ENCODE measurements around the gene COPS7A. TPM values are rescaled to one million over a fixed set of nuclear protein-coding genes. Genes with fewer than 3 reads are reported as not detected.

Gene COPS7A
- total and polyA plus RNA-seq, 2 donors (not counting 1 experiment from before 2014, with no cell fraction given): 28.3 to 46.0 TPM

GRCh38 chr12:6757028-6757690, 33.3 kb downstream of the COPS7A start:
- ATAC-seq (ENCODE audit: low read depth) (no peak), DNase-seq (no peak)
- Histone ChIP-seq H3K9ac (ENCODE audit: low read length) (no peak overlapping the region), H3K4me1 (ENCODE audit: control insufficient read depth in 2 of 2, insufficient read depth in 2 of 2, low read length in 2 of 2) (peaks cover 12 to 16% of the 10 kb centered on the region in 2 donors), H3K27me3 (replicated peaks in 1 of 4; ENCODE audit: control extremely low read depth in 1 of 4, control insufficient read depth in 3 of 4, insufficient read depth in 4 of 4, low read length in 3 of 4) (no peaks in the 10 kb centered on the region), H3K27ac (ENCODE audit: low read length in 2 of 2) (no peak overlapping the region), H3K79me2 (ENCODE audit: control insufficient read depth, insufficient read depth, low read length) (peaks cover 7% of the 10 kb centered on the region), H3K9me3 (ENCODE audit: control extremely low read depth in 1 of 3, control insufficient read depth in 2 of 3, insufficient read depth in 1 of 3, low read length in 2 of 3) (no peaks in the 10 kb centered on the region), H3K36me3 (replicated peaks in 1 of 2; ENCODE audit: control extremely low read depth in 1 of 2, control insufficient read depth in 1 of 2, extremely low read depth in 1 of 2, insufficient read depth in 2 of 2, low read length in 1 of 2) (no peaks in the 10 kb centered on the region), H4K20me1 (ENCODE audit: control insufficient read depth, insufficient read depth, low read length, poor library complexity, severe bottlenecking) (no peaks in the 10 kb centered on the region), H2AFZ (ENCODE audit: insufficient read depth, low read depth, low read length, poor library complexity, severe bottlenecking) (no peak overlapping the region), H3K4me3 (ENCODE audit: control extremely low read depth in 1 of 5, extremely low read depth in 1 of 5, insufficient read depth in 1 of 5, low read depth in 2 of 5, low read length in 4 of 5) (no peak overlapping the region), H3K4me2 (replicated peaks; ENCODE audit: low read depth, low read length, poor library complexity, severe bottlenecking) (no peak overlapping the region)
- peak overlapping the region; percentile 4 for H3K27ac Mint-ChIP-seq
- H3K4me3 Mint-ChIP-seq: no peak overlapping the region
- TF ChIP-seq EZH2 (IDR thresholded peaks at IDR 0.05; ENCODE audit: borderline replicate concordance, insufficient read depth, low read depth, low read length, poor library complexity, severe bottlenecking) (no peak), CTCF (IDR thresholded peaks at IDR 0.05) (no peak)
- H3K9me3 Mint-ChIP-seq (ENCODE audit: insufficient read depth): no peaks in the 10 kb centered on the region
- H3K4me1 Mint-ChIP-seq: peaks cover 17% of the 10 kb centered on the region
- intact Hi-C loops (cut with micrococcal nuclease): no loop called here
- H3K27me3 Mint-ChIP-seq: peaks cover 8% of the 10 kb centered on the region
- 98% methylated on average over 6 of the region's 8 CpGs for WGBS (ENCODE audit: insufficient coverage)
- CTCF ChIA-PET: interaction anchor here (0.7 to 6.4 kb wide), 6 partner anchors 10 to 26 kb away, joined by 3 to 109 read pairs (median 4); partner anchors contain the start of gene PTMS
- POLR2A ChIA-PET: interaction anchor here (0.7 kb wide), 1 partner anchor 11 kb away, joined by 4 read pairs; no protein-coding TSS in a partner anchor

GRCh38 chr12:6758506-6759095, 34.8 kb downstream of the COPS7A start:
- Histone ChIP-seq H3K36me3 (replicated peaks in 1 of 2; ENCODE audit: control extremely low read depth in 1 of 2, control insufficient read depth in 1 of 2, extremely low read depth in 1 of 2, insufficient read depth in 2 of 2, low read length in 1 of 2) (no peaks in the 10 kb centered on the region), H2AFZ (ENCODE audit: insufficient read depth, low read depth, low read length, poor library complexity, severe bottlenecking) (no peak overlapping the region), H3K27ac (ENCODE audit: low read length in 2 of 2) (no peak overlapping the region), H3K4me2 (replicated peaks; ENCODE audit: low read depth, low read length, poor library complexity, severe bottlenecking) (no peak overlapping the region), H3K4me1 (ENCODE audit: control insufficient read depth in 2 of 2, insufficient read depth in 2 of 2, low read length in 2 of 2) (peaks cover 7 to 11% of the 10 kb centered on the region in 2 donors), H3K4me3 (ENCODE audit: control extremely low read depth in 1 of 5, extremely low read depth in 1 of 5, insufficient read depth in 1 of 5, low read depth in 2 of 5, low read length in 4 of 5) (no peak overlapping the region), H4K20me1 (ENCODE audit: control insufficient read depth, insufficient read depth, low read length, poor library complexity, severe bottlenecking) (no peaks in the 10 kb centered on the region), H3K9ac (ENCODE audit: low read length) (no peak overlapping the region), H3K27me3 (replicated peaks in 1 of 4; ENCODE audit: control extremely low read depth in 1 of 4, control insufficient read depth in 3 of 4, insufficient read depth in 4 of 4, low read length in 3 of 4) (no peaks in the 10 kb centered on the region), H3K9me3 (ENCODE audit: control extremely low read depth in 1 of 3, control insufficient read depth in 2 of 3, insufficient read depth in 1 of 3, low read length in 2 of 3) (no peaks in the 10 kb centered on the region), H3K79me2 (ENCODE audit: control insufficient read depth, insufficient read depth, low read length) (no peaks in the 10 kb centered on the region)
- WGBS (ENCODE audit: insufficient coverage): 75% methylated on average over 9 of the region's 9 CpGs
- DNase-seq (no peak), ATAC-seq (ENCODE audit: low read depth) (no peak)
- Mint-ChIP-seq H3K4me3 (no peak overlapping the region), H3K27me3 (peaks cover 12% of the 10 kb centered on the region), H3K9me3 (ENCODE audit: insufficient read depth) (no peaks in the 10 kb centered on the region), H3K4me1 (peaks cover 10% of the 10 kb centered on the region), H3K27ac (no peak overlapping the region)
- POLR2A ChIA-PET: no interaction called here
- intact Hi-C loops (cut with micrococcal nuclease): no loop called here
- CTCF ChIA-PET: interaction anchor here (1.3 to 6.4 kb wide), 3 partner anchors 9 to 20 kb away, joined by 3 to 85 read pairs (median 5); partner anchors contain the start of gene PTMS
- TF ChIP-seq EZH2 (IDR thresholded peaks at IDR 0.05; ENCODE audit: borderline replicate concordance, insufficient read depth, low read depth, low read length, poor library complexity, severe bottlenecking) (no peak), CTCF (IDR thresholded peaks at IDR 0.05) (no peak)

All from B cell (primary cell).